Parathyroid adenoma (tissue), 2 donors: Measurements from ENCODE around the gene EXOC4.

Source experiments
- H2AFZ ChIP-seq: fragments of 300-600 bp; sonication (generic); one replicate; pipeline ENCODE4 v1.7.0; 2017; ENCODE audit warnings: antibody characterized with exemption, mild to moderate bottlenecking
- H3K27ac ChIP-seq: fragments of 300-600 bp; sonication (generic); one replicate; pipeline ENCODE4 v1.7.0; 2017
- H3K27me3 ChIP-seq: fragments of 300-600 bp; sonication (generic); one replicate; pipeline ENCODE4 v1.7.0; 2017; ENCODE audit warnings: low read length; ENCODE audit not compliant: control insufficient read depth, insufficient read depth
- H3K36me3 ChIP-seq: fragments of 300-600 bp; sonication (generic); one replicate; pipeline ENCODE4 v1.7.0; 2017; ENCODE audit warnings: low read length; ENCODE audit not compliant: control insufficient read depth, insufficient read depth
- H3K4me1 ChIP-seq: fragments of 300-600 bp; sonication (generic); one replicate; pipeline ENCODE4 v1.7.0; 2017; ENCODE audit warnings: control low read depth
- H3K4me2 ChIP-seq: fragments of 300-600 bp; sonication (generic); one replicate; pipeline ENCODE4 v1.7.0; 2017; ENCODE audit warnings: low read length
- H3K4me3 ChIP-seq: fragments of 300-600 bp; sonication (generic); one replicate; pipeline ENCODE4 v1.7.0; 2017; ENCODE audit warnings: low read depth, low read length
- H3K79me2 ChIP-seq: fragments of 300-600 bp; sonication (generic); one replicate; pipeline ENCODE4 v1.7.0; 2017; ENCODE audit warnings: control low read depth
- H3K9ac ChIP-seq: fragments of 300-600 bp; sonication (generic); one replicate; pipeline ENCODE4 v1.7.0; 2017; ENCODE audit warnings: mild to moderate bottlenecking
- H3K9me3 ChIP-seq: fragments of 300-600 bp; sonication (generic); one replicate; pipeline ENCODE4 v1.7.0; 2017; ENCODE audit warnings: low read length; ENCODE audit not compliant: control insufficient read depth
- TF ChIP-seq, protein P1 (sequence below): fragments of 300-600 bp; sonication (generic); IDR thresholded peaks from one replicate; pipeline ENCODE4 v1.7.0; 2017; ENCODE audit warnings: antibody characterized with exemption, mild to moderate bottlenecking
- donor health status: primary hyperparathyroidism.

EXOC4 gene

DNA sequence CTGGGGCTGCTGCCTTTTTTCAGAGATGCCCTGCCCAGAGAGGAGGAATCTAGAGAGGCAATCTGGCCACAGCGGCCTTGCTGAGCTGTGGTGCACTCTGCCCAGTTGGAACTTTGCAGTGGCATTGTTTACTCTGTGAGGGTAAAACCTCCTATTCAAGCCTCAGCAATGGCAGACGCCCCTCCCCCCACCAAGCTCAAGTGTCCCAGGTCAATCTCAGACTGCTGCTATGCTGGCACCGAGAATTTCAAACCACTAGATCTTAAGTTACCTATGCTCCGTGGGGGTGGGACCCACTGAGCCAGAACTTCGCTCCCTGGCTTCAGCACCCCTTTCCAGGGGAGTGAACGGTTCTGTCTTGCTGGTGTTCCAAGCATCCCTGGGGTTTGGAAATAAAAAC is 77.2 kb downstream of the EXOC4 start:
- H3K9me3 ChIP-seq: no peaks in the 10 kb centered on the region
- H2AFZ ChIP-seq: no peak overlapping the region
- H3K4me1 ChIP-seq: no peaks in the 10 kb centered on the region
- H3K27ac ChIP-seq: no peak overlapping the region
- no peaks in the 10 kb centered on the region for H3K27me3 ChIP-seq
- no peak overlapping the region for H3K4me2 ChIP-seq
- no peak overlapping the region for H3K9ac ChIP-seq
- peaks cover 2% of the 10 kb centered on the region for H3K79me2 ChIP-seq
- no peaks in the 10 kb centered on the region for H3K36me3 ChIP-seq
- no peak overlapping the region for H3K4me3 ChIP-seq
- TF ChIP-seq, protein P1, sequence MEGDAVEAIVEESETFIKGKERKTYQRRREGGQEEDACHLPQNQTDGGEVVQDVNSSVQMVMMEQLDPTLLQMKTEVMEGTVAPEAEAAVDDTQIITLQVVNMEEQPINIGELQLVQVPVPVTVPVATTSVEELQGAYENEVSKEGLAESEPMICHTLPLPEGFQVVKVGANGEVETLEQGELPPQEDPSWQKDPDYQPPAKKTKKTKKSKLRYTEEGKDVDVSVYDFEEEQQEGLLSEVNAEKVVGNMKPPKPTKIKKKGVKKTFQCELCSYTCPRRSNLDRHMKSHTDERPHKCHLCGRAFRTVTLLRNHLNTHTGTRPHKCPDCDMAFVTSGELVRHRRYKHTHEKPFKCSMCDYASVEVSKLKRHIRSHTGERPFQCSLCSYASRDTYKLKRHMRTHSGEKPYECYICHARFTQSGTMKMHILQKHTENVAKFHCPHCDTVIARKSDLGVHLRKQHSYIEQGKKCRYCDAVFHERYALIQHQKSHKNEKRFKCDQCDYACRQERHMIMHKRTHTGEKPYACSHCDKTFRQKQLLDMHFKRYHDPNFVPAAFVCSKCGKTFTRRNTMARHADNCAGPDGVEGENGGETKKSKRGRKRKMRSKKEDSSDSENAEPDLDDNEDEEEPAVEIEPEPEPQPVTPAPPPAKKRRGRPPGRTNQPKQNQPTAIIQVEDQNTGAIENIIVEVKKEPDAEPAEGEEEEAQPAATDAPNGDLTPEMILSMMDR: no peak

DNA sequence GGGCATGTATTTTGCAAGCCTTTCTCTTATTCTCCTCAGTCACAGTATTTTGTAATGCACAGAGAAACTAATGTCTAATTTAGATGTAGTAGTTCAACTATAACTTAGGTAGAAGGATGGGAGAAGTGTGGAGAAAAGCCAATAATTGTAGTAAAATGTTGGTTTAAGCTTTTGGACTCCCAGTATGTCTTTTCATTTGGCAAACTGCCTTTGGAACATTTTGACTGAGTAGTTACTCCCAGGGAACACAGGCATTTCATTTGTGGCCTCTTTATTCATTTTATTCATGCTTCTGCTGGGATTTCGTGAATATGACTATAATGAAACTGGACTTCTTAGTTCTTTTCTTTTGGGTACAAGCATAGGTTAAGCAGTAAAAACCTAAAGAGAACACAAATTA is 79.0 kb downstream of the EXOC4 start:
- H3K4me2 ChIP-seq: no peak overlapping the region
- H3K4me3 ChIP-seq: no peak overlapping the region
- TF ChIP-seq, protein P1: no peak
- H3K36me3 ChIP-seq: no peaks in the 10 kb centered on the region
- H3K9ac ChIP-seq: no peak overlapping the region
- H2AFZ ChIP-seq: no peak overlapping the region
- H3K9me3 ChIP-seq: no peaks in the 10 kb centered on the region
- H3K27me3 ChIP-seq: no peaks in the 10 kb centered on the region
- H3K79me2 ChIP-seq: no peaks in the 10 kb centered on the region
- no peak overlapping the region for H3K27ac ChIP-seq
- H3K4me1 ChIP-seq: no peaks in the 10 kb centered on the region

DNA sequence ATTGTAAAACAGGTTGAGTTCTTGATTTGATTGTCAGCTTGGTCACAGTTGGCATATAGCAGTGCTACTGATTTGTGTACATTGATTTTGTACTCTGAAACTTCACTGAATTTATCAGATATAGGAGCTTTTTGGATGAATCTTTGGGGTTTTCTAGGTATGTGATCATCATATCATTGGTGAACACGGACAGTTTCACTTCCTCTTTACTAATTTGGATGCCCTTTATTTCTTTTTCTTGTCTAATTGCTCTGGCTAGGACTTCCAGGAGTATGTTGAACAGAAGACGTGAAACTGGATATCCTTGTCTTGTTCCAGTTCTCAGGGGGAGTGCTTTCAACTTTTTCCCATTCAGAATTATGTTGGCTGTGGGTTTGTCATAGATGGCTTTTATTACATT is 86.9 kb downstream of the EXOC4 start:
- Histone ChIP-seq H2AFZ (no peak overlapping the region), H3K27me3 (no peaks in the 10 kb centered on the region), H3K9ac (no peak overlapping the region), H3K79me2 (no peaks in the 10 kb centered on the region), H3K9me3 (no peaks in the 10 kb centered on the region), H3K4me2 (no peak overlapping the region), H3K4me3 (no peak overlapping the region), H3K36me3 (no peaks in the 10 kb centered on the region), H3K4me1 (no peaks in the 10 kb centered on the region), H3K27ac (no peak overlapping the region)
- TF ChIP-seq, protein P1: no peak

DNA sequence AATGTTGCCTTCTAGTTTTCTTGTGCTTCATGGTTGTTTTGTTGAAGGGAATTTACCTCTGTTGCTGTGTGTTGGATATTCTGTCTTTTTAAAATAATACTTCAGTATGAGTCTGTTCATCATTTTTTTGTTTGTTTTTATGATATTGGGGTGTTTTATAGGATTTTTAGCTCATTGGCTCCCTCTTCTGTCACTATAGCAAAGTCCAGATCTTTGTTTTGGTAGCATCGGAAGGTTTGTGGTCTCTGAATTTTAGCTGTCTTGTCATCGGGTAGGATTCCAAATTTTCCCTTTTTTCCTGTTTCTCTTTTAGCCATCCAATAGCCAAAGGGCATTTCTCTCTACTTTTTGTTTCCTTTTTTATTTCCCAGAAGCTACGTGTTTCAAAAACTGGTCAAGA is 91.4 kb downstream of the EXOC4 start:
- H3K4me3 ChIP-seq: no peak overlapping the region
- TF ChIP-seq, protein P1: no peak
- H2AFZ ChIP-seq: no peak overlapping the region
- no peaks in the 10 kb centered on the region for H3K4me1 ChIP-seq
- H3K79me2 ChIP-seq: no peaks in the 10 kb centered on the region
- no peak overlapping the region for H3K9ac ChIP-seq
- no peaks in the 10 kb centered on the region for H3K27me3 ChIP-seq
- no peak overlapping the region for H3K4me2 ChIP-seq
- no peak overlapping the region for H3K27ac ChIP-seq
- H3K9me3 ChIP-seq: no peaks in the 10 kb centered on the region
- H3K36me3 ChIP-seq: no peaks in the 10 kb centered on the region

DNA sequence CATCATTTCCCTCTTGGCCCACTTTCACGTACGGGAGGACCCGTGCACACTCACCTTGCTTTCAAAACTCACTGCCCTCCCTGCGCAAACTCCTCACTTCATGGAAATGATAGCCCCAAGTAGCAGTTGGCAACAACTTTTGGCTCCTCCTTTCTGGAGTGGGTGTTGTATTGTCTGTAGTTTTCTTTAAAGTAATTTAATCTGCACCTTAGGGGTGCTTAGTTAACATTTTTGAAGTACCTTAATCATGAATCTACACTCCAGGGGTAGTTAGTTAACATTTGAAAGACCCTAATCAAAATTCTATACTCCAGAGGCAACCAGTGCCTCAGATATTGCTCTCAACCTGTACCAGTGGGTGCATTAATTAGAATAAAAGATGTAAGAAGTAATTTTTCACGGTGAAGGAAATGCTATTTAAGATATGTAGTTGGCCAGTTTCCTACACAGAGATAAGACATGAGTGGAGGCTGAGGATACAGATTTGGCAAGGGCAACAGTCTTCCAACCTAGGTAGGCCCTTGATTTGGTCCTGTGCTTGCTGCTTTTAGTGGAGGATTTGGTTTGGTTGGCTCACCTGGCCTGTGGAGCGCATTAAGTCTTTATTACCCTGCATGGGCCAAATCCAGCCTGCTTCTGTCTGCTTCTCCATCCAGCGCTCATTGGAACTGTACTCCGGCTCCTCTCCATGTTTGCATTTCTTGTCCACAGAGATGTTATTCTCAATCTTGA is 93.0 kb downstream of the EXOC4 start:
- Histone ChIP-seq H3K9me3 (no peaks in the 10 kb centered on the region), H3K4me2 (no peak overlapping the region), H3K27me3 (no peaks in the 10 kb centered on the region), H3K9ac (no peak overlapping the region), H3K79me2 (no peaks in the 10 kb centered on the region), H3K27ac (no peak overlapping the region), H3K4me3 (no peak overlapping the region), H3K36me3 (no peaks in the 10 kb centered on the region), H3K4me1 (no peaks in the 10 kb centered on the region), H2AFZ (no peak overlapping the region)
- TF ChIP-seq, protein P1: no peak
